Left lung (tissue), 10 donors: Measurements from ENCODE around the gene KCNN4. TPM values are rescaled to one million over a fixed set of nuclear protein-coding genes. Genes with fewer than 3 reads are reported as not detected.
"Not testable (repeated sequence)": the region's sequence is repeated elsewhere in the genome, so short reads cannot be mapped to it uniquely, and the experiment has no call there.

Experiments used
- ATAC-seq: fragments of 200-7000 bp; cut with Tn5 transposase; one replicate; pipeline ENCODE4 v1.9.1; 2020; ENCODE audit warnings: moderate library complexity
- DNase-seq, 4 donors: peaks; one replicate each; pipeline ENCODE4 v3.0.0-alpha.2; 2013 to 2020
- H3K27ac ChIP-seq, 2 donors: fragments of 200-600 bp; sonication (generic) in 1 of 2; one replicate each; pipeline versions ENCODE4 v1.5.0 to v1.8.0; 2020 to 2021
- H3K27me3 ChIP-seq, 2 donors: fragments of 200-600 bp; sonication (generic) in 1 of 2; one replicate each; pipeline versions ENCODE4 v1.5.0 to v1.8.0; 2020 to 2021
- H3K36me3 ChIP-seq, 2 donors: fragments of 200-600 bp; sonication (generic) in 1 of 2; one replicate each; pipeline versions ENCODE4 v1.5.0 to v1.8.0; 2020 to 2021
- H3K4me1 ChIP-seq, 2 donors: fragments of 200-600 bp; one replicate each; pipeline ENCODE4 v1.8.0; 2021
- H3K4me3 ChIP-seq, 2 donors: fragments of 200-600 bp; sonication (generic) in 1 of 2; one replicate each; pipeline versions ENCODE4 v1.5.0 to v1.8.0; 2020 to 2021; ENCODE audit warnings: mild to moderate bottlenecking in 1 of 2
- H3K9me3 ChIP-seq, 2 donors: fragments of 200-600 bp; sonication (generic) in 1 of 2; one replicate each; pipeline versions ENCODE4 v1.5.0 to v1.8.0; 2020 to 2021
- intact Hi-C, 2 donors: fragments of 100-400 bp; cut with DNase I; formaldehyde crosslinking; loops; one replicate each; pipeline versions ENCODE4 v1.11.2 to v1.14.2; 2022
- polyA plus RNA-seq, 6 donors: library from polyadenylated mRNA; unstranded; fragments of 120-200 nt; gene quantifications; one replicate each; pipeline ENCODE4 v1.2.1, GENCODE V29; 2013; ENCODE audit not compliant: insufficient read length in 6 of 6
- total RNA-seq, 2 donors: library from RNA; stranded (reverse); fragmentation: NEBNext Ultra II Directional; extraction: Animal tissue kit (Norgen Biotek cat#: 25700); gene quantifications; one replicate each; pipeline ENCODE4 v1.2.1, GENCODE V29; 2021
- TF ChIP-seq, protein P1 (sequence below), 2 donors: fragments of 200-600 bp; sonication (generic) in 1 of 2; IDR thresholded peaks; one replicate each; pipeline versions ENCODE4 v1.5.0 to v1.8.0; 2021; ENCODE audit warnings: antibody characterized with exemption in 2 of 2
- donor health status: DM: no; HTN: yes; CAD: no.
- donor health status: DM: no; HTN: no; CAD: no.

KCNN4 gene
- total and polyA plus RNA-seq, 8 donors: 0.67 to 21.5 (median 2.5) TPM

DNA sequence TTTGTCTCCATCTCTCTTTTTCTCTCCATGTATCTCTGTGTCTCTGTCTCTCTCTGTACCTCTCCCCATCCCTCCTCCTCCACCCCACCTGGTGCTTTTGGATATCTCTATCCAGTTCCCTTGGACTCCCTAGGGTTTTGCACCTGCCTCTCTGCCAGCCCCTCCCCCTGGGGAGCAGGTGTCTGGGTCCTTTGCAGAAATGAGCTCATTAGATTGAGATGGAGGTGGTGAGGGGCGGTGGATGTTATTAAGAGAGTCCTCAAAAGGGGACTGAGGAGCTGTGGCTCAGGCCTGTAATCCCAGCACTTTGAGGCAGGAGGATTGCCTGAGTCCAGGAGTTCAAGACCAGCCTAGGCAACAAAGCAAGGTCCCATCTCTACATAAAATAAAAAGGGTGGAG is 2.1 kb downstream of the KCNN4 start:
- Histone ChIP-seq H3K27me3 (peaks cover 0 to 25% of the 10 kb centered on the region in 2 donors), H3K4me1 (peaks cover 14 to 58% of the 10 kb centered on the region in 2 donors), H3K27ac (peak overlapping the region in 1 of 2 donors; percentile 80), H3K36me3 (peaks cover 0 to 7% of the 10 kb centered on the region in 2 donors), H3K9me3 (no peaks in the 10 kb centered on the region), H3K4me3 (peak overlapping the region in 1 of 2 donors; percentile 31)
- TF ChIP-seq, protein P1, sequence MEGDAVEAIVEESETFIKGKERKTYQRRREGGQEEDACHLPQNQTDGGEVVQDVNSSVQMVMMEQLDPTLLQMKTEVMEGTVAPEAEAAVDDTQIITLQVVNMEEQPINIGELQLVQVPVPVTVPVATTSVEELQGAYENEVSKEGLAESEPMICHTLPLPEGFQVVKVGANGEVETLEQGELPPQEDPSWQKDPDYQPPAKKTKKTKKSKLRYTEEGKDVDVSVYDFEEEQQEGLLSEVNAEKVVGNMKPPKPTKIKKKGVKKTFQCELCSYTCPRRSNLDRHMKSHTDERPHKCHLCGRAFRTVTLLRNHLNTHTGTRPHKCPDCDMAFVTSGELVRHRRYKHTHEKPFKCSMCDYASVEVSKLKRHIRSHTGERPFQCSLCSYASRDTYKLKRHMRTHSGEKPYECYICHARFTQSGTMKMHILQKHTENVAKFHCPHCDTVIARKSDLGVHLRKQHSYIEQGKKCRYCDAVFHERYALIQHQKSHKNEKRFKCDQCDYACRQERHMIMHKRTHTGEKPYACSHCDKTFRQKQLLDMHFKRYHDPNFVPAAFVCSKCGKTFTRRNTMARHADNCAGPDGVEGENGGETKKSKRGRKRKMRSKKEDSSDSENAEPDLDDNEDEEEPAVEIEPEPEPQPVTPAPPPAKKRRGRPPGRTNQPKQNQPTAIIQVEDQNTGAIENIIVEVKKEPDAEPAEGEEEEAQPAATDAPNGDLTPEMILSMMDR (IDR thresholded peaks at IDR 0.05): no peak
- ATAC-seq: no peak
- intact Hi-C loops: no loop called here
- DNase-seq: no peak

DNA sequence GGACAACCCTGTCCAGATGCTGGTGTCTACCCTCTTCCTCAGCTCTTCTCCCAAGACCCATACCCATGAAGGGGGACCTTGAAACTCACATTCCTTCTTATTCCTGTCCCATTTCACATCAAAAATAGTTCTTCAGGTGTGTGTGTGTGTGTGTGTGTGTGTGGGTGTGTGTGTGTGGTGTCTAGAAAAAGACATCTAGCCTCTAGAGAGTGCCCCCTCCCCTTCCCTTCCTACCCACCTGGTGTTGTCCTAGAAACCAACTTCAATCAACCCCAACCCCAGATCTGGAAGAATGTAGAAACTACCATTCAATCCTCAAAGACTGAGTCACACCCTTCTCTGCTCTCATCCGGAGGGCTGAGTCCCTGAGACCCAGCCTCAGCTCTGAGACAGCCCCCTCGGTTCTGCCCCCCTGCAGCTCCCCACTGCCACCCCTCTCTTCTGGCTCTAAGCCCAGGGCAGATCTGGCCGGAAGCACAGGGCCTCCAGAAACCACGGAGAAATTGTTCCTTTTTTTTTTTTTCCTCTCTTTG is 3.5 kb downstream of the KCNN4 start:
- Histone ChIP-seq H3K27ac (peak overlapping the region in 1 of 2 donors; percentile 80), H3K27me3 (peaks cover 0 to 18% of the 10 kb centered on the region in 2 donors), H3K4me3 (no peak overlapping the region), H3K36me3 (peaks cover 0 to 8% of the 10 kb centered on the region in 2 donors), H3K4me1 (peaks cover 14 to 53% of the 10 kb centered on the region in 2 donors), H3K9me3 (no peaks in the 10 kb centered on the region)
- intact Hi-C loops: no loop called here
- peak in 1 of 4 donors; percentile 44 for DNase-seq
- TF ChIP-seq, protein P1 (IDR thresholded peaks at IDR 0.05): no peak
- peak; percentile 13 for ATAC-seq

DNA sequence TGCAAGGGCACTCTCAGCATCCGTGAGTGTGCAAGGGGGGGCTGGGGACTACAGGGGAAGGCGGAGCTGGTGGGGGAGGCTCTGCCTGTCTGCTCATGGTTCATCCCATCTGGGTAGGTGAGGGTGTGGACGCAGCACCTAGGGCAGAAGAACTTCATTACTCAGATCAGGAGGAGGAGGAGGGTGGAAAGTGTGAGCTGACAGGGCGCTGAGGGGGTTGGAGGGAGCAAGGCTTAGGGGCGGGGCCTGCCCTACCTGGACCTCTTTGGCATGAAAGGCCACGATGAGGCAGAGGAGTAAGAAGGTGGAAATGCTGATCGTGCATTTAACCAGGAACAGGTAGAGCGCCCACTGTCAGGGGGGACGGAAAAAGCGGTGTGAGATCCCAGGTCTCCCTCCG is 4.5 kb downstream of the KCNN4 start:
- TF ChIP-seq, protein P1 (IDR thresholded peaks at IDR 0.05): no peak
- Histone ChIP-seq H3K9me3 (no peaks in the 10 kb centered on the region), H3K27ac (no peak overlapping the region), H3K27me3 (peaks cover 0 to 17% of the 10 kb centered on the region in 2 donors), H3K36me3 (peaks cover 0 to 8% of the 10 kb centered on the region in 2 donors), H3K4me3 (no peak overlapping the region), H3K4me1 (peaks cover 14 to 53% of the 10 kb centered on the region in 2 donors)
- DNase-seq (no peak), ATAC-seq (no peak)
- intact Hi-C loops: no loop called here

DNA sequence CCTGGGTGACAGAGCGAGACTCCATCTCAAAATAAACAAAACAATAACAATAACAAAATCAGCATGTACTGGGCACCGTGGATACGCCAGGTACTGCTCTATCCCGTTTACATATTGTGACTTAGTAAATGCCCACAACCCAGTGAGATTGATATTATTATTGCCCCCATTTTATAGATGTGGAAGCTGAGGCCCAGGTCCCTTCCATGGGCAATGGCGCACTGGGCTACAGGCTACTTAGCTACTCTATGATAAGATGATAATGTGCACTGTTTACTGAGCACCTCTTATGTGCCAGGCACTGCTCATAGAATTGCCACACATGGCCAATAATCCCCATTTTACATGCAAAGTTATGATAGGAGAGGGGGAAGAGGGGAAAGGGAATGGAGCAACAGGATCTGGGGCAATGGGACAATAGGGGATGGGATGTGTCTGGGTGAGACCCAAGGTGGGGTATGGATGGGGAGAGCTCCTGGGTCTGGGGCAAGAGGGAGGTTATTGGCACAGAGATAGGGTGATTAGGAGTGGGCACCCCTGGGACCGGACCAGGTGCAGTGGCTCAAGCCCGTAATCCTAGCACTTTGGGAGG is 5.4 kb downstream of the KCNN4 start:
- intact Hi-C loops: no loop called here
- Histone ChIP-seq H3K9me3 (no peaks in the 10 kb centered on the region), H3K4me3 (no peak overlapping the region), H3K27me3 (peaks cover 0 to 9% of the 10 kb centered on the region in 2 donors), H3K36me3 (peaks cover 0 to 8% of the 10 kb centered on the region in 2 donors), H3K27ac (no peak overlapping the region), H3K4me1 (peaks cover 14 to 53% of the 10 kb centered on the region in 2 donors)
- TF ChIP-seq, protein P1 (IDR thresholded peaks at IDR 0.05): no peak
- ATAC-seq (no peak), DNase-seq (no peak)

DNA sequence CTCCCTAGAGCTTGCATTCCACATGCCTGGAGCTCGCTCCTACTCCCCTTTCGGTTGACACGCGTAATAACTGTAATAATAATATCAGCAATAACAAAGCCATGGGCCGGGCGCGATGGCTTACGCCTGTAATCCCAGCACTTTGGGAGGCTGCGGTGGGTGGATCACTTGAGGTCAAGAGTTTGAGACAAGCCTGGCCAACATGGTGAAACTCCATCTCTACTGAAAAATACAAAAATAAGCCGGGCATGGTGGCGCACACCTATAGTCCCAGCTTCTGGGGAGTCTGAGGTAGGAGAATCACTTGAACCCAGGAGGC is 5.9 kb downstream of the KCNN4 start:
- H3K4me3 ChIP-seq, H3K9me3 ChIP-seq, DNase-seq, H3K36me3 ChIP-seq, ATAC-seq, H3K27ac ChIP-seq, intact Hi-C loops, H3K27me3 ChIP-seq: not testable (repeated sequence)
- peaks cover 14 to 56% of the 10 kb centered on the region in 2 donors for H3K4me1 ChIP-seq
